Erythroblast (primary cell): ENCODE measurements around the gene TEX38.

ENCODE experiments used
- DNase-seq, 2 experiments: peaks; one replicate each; lab custom pipeline; 2025; lab: John Stamatoyannopoulos, UW
- GATA1 ChIP-seq: IDR thresholded peaks from 2 replicates; pipeline ENCODE4 v1.6.1; 2011; ENCODE audit warnings: low read depth, mild to moderate bottlenecking, control low read depth, low read length, moderate library complexity
- POLR2A ChIP-seq: IDR thresholded peaks from 2 replicates; pipeline ENCODE4 v1.6.1; 2011; ENCODE audit warnings: mild to moderate bottlenecking, low read length

TEX38 gene

GRCh38 chr1:46672696-46673095 lies 1.0 kb downstream of the TEX38 start:
- DNase-seq = peak; percentile 27 to 32
- TF ChIP-seq POLR2A = no peak
- no peak for TF ChIP-seq GATA1

GRCh38 chr1:46673749-46674182 lies 2.1 kb downstream of the TEX38 start:
- no peak for TF ChIP-seq GATA1
- peak; percentile 59 for TF ChIP-seq POLR2A
- peak; percentile 75 to 87 for DNase-seq

GRCh38 chr1:46675549-46676314 lies 4.1 kb downstream of the TEX38 start:
- no peak for TF ChIP-seq POLR2A
- TF ChIP-seq GATA1 = no peak
- DNase-seq = peak; percentile 53 to 77

GRCh38 chr1:46676531-46676930 lies 4.9 kb downstream of the TEX38 start:
- peak in 1 of 2 experiments; percentile 29 for DNase-seq
- TF ChIP-seq GATA1 = no peak
- TF ChIP-seq POLR2A = no peak

- DNase-seq = no peak
- TF ChIP-seq POLR2A (no peak), GATA1 (no peak)
Observed at GRCh38 chr1:46677339-46677738, 5.7 kb downstream of the TEX38 start.

GRCh38 chr1:46679789-46680573 lies 8.3 kb downstream of the TEX38 start:
- no peak for TF ChIP-seq POLR2A
- no peak for TF ChIP-seq GATA1
- no peak for DNase-seq

- DNase-seq = no peak
- TF ChIP-seq POLR2A (no peak), GATA1 (no peak)
Observed at GRCh38 chr1:46681333-46682034, 9.8 kb downstream of the TEX38 start.

- TF ChIP-seq GATA1 = no peak
- TF ChIP-seq POLR2A = no peak
- DNase-seq = no peak
Observed at GRCh38 chr1:46682064-46682463, 10.4 kb downstream of the TEX38 start.

GRCh38 chr1:46684670-46685069 lies 13.0 kb downstream of the TEX38 start:
- no peak for DNase-seq
- TF ChIP-seq GATA1 = no peak
- TF ChIP-seq POLR2A = no peak

GRCh38 chr1:46686255-46686654 lies 14.6 kb downstream of the TEX38 start:
- TF ChIP-seq GATA1 (no peak), POLR2A (no peak)
- DNase-seq = no peak

- no peak for TF ChIP-seq POLR2A
- TF ChIP-seq GATA1 = no peak
- DNase-seq = peak; percentile 26 to 59
Observed at GRCh38 chr1:46687093-46687659, 15.5 kb downstream of the TEX38 start.

GRCh38 chr1:46687921-46688509 lies 16.4 kb downstream of the TEX38 start:
- no peak for DNase-seq
- TF ChIP-seq GATA1 = no peak
- TF ChIP-seq POLR2A = no peak

GRCh38 chr1:46689356-46689755 lies 17.7 kb downstream of the TEX38 start:
- no peak for TF ChIP-seq POLR2A
- no peak for TF ChIP-seq GATA1
- DNase-seq = no peak

GRCh38 chr1:46689897-46690296 lies 18.2 kb downstream of the TEX38 start:
- no peak for TF ChIP-seq POLR2A
- no peak for TF ChIP-seq GATA1
- no peak for DNase-seq
